Embryonic facial prominence (tissue), 1 donor: ENCODE measurements around the gene P2RY13.

Source experiments
- DNase-seq: peaks from one replicate; pipeline ENCODE4 v3.0.0-alpha.2; 2016; ENCODE audit errors: extremely low spot score

The P2RY13 gene

GRCh38 chr3:151293127-151293526 is 36.2 kb downstream of the P2RY13 start:
- no peak for DNase-seq

GRCh38 chr3:151290673-151291072 is 38.7 kb downstream of the P2RY13 start:
- peak; percentile 53 for DNase-seq

GRCh38 chr3:151289445-151289844 is 39.9 kb downstream of the P2RY13 start:
- DNase-seq: no peak

- DNase-seq: no peak
Observed at GRCh38 chr3:151285940-151286339, 43.4 kb downstream of the P2RY13 start.

DNA sequence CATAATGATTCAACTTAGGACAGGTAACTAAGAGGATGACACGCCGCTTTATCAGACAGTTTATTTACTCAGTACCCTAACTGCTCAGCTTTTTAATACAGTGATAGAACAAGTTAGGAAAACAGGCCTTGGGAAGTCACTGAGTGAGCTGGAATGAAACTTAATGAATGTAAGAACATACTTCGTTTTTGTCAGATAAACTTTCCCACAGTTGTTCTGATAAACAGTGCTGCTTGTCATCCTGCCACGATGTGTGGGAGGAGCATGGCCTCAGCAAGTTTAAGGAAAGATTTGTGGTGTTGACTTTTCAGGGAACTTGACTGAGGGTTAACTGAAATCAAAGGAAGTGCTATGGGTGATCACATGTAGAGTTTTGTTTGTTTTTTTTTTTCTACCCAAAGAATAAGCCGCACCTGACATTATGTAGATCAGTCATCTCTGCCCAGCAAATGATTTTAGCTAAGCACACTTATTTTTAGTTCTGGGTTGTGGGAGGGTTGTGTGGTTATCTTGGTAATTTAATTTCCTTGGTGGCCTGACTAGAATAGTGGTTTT is 45.4 kb downstream of the P2RY13 start:
- no peak for DNase-seq

GRCh38 chr3:151283387-151283786 is 46.0 kb downstream of the P2RY13 start:
- no peak for DNase-seq

DNA sequence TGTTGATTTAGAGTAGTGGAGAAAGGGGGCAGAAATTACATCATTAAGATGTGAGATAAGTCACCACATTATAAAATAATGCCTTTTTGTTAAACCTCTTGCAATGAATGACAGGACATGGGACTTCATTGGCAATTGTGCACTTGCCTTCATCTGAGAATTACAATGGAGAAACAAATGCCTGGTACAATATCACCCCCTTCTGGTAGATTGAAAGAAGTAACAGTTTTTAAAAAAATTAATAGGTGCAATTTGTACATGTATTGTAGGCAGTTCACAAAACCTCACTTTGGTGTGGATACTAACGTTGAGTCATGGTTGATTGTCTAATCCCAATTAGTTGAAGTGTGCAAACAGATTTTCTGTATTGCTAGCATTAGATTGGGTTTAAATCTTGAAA is 46.4 kb downstream of the P2RY13 start:
- peak; percentile 53 for DNase-seq

DNA sequence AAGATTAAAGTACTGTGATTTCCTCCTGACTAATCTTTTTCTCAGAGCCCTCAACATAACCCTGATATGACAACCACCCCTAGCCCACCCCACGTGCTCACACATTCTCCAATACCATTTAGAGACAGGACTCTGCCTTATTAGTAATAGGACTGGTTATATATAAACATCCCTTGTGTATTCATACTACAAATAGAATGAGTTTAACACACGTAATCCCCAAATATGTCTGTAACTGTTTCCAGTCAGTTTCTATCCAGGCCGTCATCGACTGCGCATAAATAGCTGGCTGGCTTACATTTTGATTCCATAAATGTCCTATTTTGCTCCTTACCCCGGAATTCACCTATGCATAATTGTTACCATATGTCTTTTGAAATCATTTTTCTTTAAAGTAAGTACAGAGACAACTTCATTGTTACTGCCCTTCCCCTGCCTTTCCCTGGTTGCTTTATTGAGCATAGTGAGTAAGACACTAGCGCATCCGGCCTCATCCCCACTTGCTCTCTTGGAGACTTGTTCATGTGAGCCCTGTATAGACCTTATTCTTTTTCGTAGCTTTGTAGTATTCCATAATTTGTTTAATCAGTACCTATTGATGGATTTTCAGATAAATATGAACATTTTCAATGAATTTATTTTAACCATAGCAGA is 47.6 kb downstream of the P2RY13 start:
- peak; percentile 61 for DNase-seq

DNA sequence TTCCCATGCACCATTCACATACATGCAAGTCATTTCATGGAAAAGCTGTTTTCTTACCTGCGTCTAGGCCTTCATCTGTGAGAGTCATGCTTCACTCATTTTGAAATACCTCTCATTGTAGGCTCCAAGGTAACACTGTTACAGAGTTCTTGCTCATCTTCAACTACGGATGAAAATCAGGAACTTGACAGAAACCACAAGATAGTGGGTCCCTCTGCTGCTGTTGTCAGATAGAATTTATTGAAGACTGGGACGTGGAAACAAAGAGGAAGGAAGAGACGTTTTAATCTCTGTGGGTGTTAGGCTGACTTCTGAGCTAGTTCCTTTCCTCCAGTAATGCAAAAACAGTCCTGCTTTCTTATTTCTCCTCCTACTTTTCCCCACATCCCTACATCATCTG is 51.1 kb downstream of the P2RY13 start, which contains the start of gene P2RY14:
P2RY14 (minus strand) TSS at position 313 of the 400 bp plus-strand sequence. CDS start 64,226 bp downstream, outside the sequence.
- no peak for DNase-seq

- no peak for DNase-seq
Observed at GRCh38 chr3:151276687-151277042, 52.7 kb downstream of the P2RY13 start.
